Right cardiac atrium (tissue), 5 donors: ENCODE data around the gene SRSF11. TPM values are rescaled to one million over a fixed set of nuclear protein-coding genes. Genes with fewer than 3 reads are reported as not detected.
"Not testable (repeated sequence)": the region's sequence is repeated elsewhere in the genome, so short reads cannot be mapped to it uniquely, and the experiment has no call there.

Source experiments
- ATAC-seq, 2 donors: fragments of 200-7000 bp; cut with Tn5 transposase; one replicate each; pipeline versions ENCODE4 v1.8.0 to v1.9.1; 2020; ENCODE audit warnings: moderate library complexity in 2 of 2, mild to moderate bottlenecking in 1 of 2
- DNase-seq, 3 donors: peaks; one replicate each; pipeline ENCODE4 v3.0.0-alpha.2; 2020
- H3K27ac ChIP-seq: one replicate; pipeline ENCODE4 v1.5.1; 2013; ENCODE audit warnings: mild to moderate bottlenecking, low read length, control low read depth, moderate library complexity
- H3K27me3 ChIP-seq: one replicate; pipeline ENCODE4 v1.6.1; 2013; ENCODE audit not compliant: control insufficient read depth, insufficient read depth
- H3K4me1 ChIP-seq: one replicate; pipeline ENCODE4 v1.6.1; 2013; ENCODE audit warnings: low read length; ENCODE audit not compliant: control insufficient read depth, insufficient read depth
- H3K4me3 ChIP-seq: one replicate; pipeline ENCODE4 v1.5.1; 2013; ENCODE audit warnings: low read length, control low read depth
- H3K9me3 ChIP-seq: one replicate; pipeline ENCODE4 v1.6.1; 2013; ENCODE audit warnings: low read length; ENCODE audit not compliant: control insufficient read depth
- WGBS: extraction: QIAGEN DNeasy Blood & Tissue Kit; methylation state at CpG from one replicate; pipeline ENCODE4 v1.1.7; 2013; 5-methylcytosine and 5-hydroxymethylcytosine counted together
- intact Hi-C, 4 donors: fragments of 100-400 bp; cut with DNase I; formaldehyde crosslinking; loops; one replicate each; pipeline versions ENCODE4 v1.11.0 to v1.14.0; 2022 to 2023
- long read RNA-seq, 4 donors: library from polyadenylated mRNA; unstranded; transcript quantifications; one replicate each; pipeline ENCODE4 v2.0.0, GENCODE V29; 2020 to 2021
- polyA plus RNA-seq: library from polyadenylated mRNA; stranded (reverse); fragments of 200-250 nt; gene quantifications from one replicate; pipeline ENCODE4 v1.2.3, GENCODE V29; 2013
- total RNA-seq, 4 donors: library from RNA; stranded (reverse); fragmentation: NEBNext Ultra II Directional; extraction: Animal tissue kit (Norgen Biotek cat#: 25700); gene quantifications; one replicate each; pipeline ENCODE4 v1.2.1, GENCODE V29; 2021
- donor health status: healthy with polysubstance abuse.
- donor health status: DM: no; HTN: yes; CAD: no.
- donor health status: DM: no; HTN: no; CAD: no.
- donor health status: DM: no; HTN: yes; CAD: no; lungs with severe emphysema.
- donor health status: DM: yes; HTN: yes; CAD: no.

SRSF11 gene
- total RNA-seq (10 to 100 TPM; 61.8 to 81.4 (median 66.7) TPM), polyA plus RNA-seq (56.5 TPM)
- long read RNA-seq, donor 1, transcript SRSF11-203 (13 exons, 2,385 nt): major isoform, 5 of 80 reads
- long read RNA-seq, donor 1, partial matches to known transcripts: 44 of 80 reads
- long read RNA-seq, donor 1, other reads (novel, unspliced or antisense): 27 of 80 reads
- long read RNA-seq, donor 2, partial matches to known transcripts: 10 of 24 reads
- long read RNA-seq, donor 2, other reads (novel, unspliced or antisense): 11 of 24 reads
- long read RNA-seq, donor 3, partial matches to known transcripts: 45 of 85 reads
- long read RNA-seq, donor 3, other reads (novel, unspliced or antisense): 33 of 85 reads
- long read RNA-seq, donor 4, full-length matches to known transcripts: 5 of 33 reads
- long read RNA-seq, donor 4, partial matches to known transcripts: 8 of 33 reads
- long read RNA-seq, donor 4, other reads (novel, unspliced or antisense): 20 of 33 reads

- Histone ChIP-seq H3K27me3 (no peaks in the 10 kb centered on the region), H3K4me1 (peaks cover 3% of the 10 kb centered on the region), H3K27ac (peak within 1 kb of the TSS; percentile 86), H3K4me3 (peak within 1 kb of the TSS; percentile 56), H3K9me3 (no peaks in the 10 kb centered on the region)
- ATAC-seq (peak; percentile 100), DNase-seq (peak; percentile 97 to 99 (median 99))
- whole genome bisulfite sequencing: under 1% methylated on average over 74 of the region's 74 CpGs
- intact Hi-C loops: no loop called here
Measured at GRCh38 chr1:70221238-70222121, at the start of gene SRSF11. TSS of gene SRSF11 (plus strand) at chr1:70221380. CDS start at chr1:70221637, 257 bp downstream.

DNA sequence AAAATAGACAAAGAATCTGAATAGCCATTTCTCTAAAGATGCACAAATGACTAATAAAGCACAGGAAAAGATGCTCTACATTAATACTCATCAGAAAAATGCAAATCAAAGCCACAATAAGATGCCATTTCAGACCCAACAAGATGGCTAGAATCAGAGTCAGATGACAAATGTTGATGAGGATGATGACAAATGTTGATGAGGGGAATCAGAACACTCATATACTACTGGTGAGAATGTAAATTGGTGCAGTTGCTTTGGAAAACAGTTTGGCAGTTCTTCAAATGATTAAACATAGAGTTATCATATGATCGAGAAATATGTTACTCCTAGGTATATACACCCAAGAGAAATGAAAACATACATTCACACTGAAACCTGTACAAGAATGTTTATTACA, 49.7 kb upstream of the SRSF11 start:
- Histone ChIP-seq H3K27me3 (no peaks in the 10 kb centered on the region), H3K4me1 (no peaks in the 10 kb centered on the region), H3K4me3 (no peak overlapping the region), H3K27ac (no peak overlapping the region), H3K9me3 (no peaks in the 10 kb centered on the region)
- 97% methylated on average over 1 of the region's 1 CpG for WGBS
- intact Hi-C loops: no loop called here
- ATAC-seq: no peak
- no peak for DNase-seq

DNA sequence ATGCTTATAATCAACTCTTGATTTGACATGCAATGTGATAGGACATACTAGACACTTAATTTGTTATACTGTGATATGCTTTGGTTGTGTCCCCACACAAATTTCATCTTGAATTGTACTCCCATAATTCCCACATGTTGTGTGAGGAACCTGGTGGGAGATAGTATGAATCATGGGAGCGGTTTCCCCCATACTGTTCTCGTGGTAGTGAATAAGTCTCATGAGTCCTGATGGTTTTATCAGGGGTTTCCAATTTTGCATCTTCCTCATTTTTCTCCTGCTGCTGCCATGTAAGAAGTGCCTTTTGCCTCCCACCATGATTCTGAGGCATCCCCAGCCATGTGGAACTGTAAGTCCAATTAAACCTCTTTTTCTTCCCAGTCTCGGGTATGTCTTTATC, 36.0 kb upstream of the SRSF11 start:
- H3K9me3 ChIP-seq, H3K4me1 ChIP-seq, H3K4me3 ChIP-seq, H3K27me3 ChIP-seq, ATAC-seq, H3K27ac ChIP-seq, DNase-seq, intact Hi-C loops: not testable (repeated sequence)
- 97% methylated on average over 3 of the region's 3 CpGs for WGBS

- WGBS: 97% methylated on average over 2 of the region's 2 CpGs
- H3K27ac ChIP-seq: no peak overlapping the region
Measured at GRCh38 chr1:70188522-70188921, 32.7 kb upstream of the SRSF11 start.

DNA sequence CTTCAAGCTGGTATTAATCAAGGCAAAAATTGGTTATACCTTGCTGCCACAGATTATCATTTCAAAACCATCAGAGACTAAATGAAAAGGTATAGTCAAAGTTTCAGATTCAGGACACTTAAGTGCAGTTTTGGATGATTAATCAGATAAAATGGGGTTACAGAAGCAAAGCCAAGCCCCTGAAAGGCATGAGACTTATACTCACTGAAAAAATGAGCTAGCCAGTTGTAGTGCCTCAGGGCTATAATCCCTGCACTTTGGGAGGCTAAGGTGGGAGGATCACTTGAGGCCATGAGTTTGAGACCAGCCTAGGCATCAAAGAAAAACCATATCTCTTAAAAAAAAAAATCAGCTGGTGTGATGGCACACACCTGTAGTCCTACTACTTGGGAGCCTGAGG, 31.0 kb upstream of the SRSF11 start:
- Histone ChIP-seq H3K27me3 (no peaks in the 10 kb centered on the region), H3K4me3 (no peak overlapping the region), H3K9me3 (no peaks in the 10 kb centered on the region), H3K27ac (no peak overlapping the region), H3K4me1 (no peaks in the 10 kb centered on the region)
- DNase-seq: no peak
- intact Hi-C loops: no loop called here
- ATAC-seq: no peak

More at GRCh38 chr1:70188522-70188921, 32.7 kb upstream of the SRSF11 start:
- Histone ChIP-seq H3K4me1 (no peaks in the 10 kb centered on the region), H3K4me3 (no peak overlapping the region), H3K27me3 (no peaks in the 10 kb centered on the region), H3K9me3 (no peaks in the 10 kb centered on the region)
- intact Hi-C loops: no loop called here
- DNase-seq: no peak
- ATAC-seq: no peak

DNA sequence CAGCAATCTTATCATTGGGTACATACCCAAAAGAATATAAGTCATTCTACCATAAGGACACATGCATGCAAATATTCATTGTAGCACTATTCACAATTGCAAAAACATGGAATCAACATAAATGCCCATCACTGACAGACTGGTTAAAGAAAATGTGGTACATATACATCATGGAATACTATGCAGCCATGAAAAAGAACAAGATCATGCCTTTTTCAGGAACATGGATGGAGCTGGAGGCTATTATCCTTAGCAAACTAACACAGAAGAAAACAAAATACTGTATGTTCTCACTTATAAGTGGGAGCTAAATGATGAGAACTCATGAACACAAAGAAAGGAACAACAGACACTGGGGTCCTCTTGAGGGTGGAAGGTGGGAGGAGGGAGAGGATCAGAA, 28.7 kb upstream of the SRSF11 start:
- H3K4me1 ChIP-seq, H3K27me3 ChIP-seq, H3K27ac ChIP-seq, ATAC-seq, H3K9me3 ChIP-seq, intact Hi-C loops, DNase-seq, H3K4me3 ChIP-seq: not testable (repeated sequence)

GRCh38 chr1:70194601-70195000, 26.6 kb upstream of the SRSF11 start:
- intact Hi-C loops: no loop called here
- Histone ChIP-seq H3K27me3 (no peaks in the 10 kb centered on the region), H3K27ac (no peak overlapping the region), H3K4me1 (no peaks in the 10 kb centered on the region), H3K9me3 (no peaks in the 10 kb centered on the region), H3K4me3 (no peak overlapping the region)
- no peak for DNase-seq
- ATAC-seq: no peak

DNA sequence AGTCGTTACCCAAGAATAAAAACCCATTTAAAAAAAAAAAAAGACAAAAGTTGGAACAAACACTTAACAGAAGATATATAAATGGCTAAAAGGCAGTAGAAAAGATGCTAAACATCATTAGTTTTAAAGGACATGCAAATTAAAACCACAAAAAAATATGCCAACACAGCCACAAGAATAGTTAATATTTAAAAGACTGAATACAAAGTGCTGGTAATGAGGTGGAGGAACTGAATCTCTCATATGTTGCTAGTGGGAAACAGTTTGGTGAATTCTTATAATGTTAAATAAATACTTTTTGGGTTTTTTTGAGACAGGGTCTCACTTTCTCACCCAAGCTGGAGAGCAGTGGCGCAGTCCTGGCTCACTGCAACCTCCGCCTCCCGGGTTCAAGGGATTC, 25.8 kb upstream of the SRSF11 start:
- no peak for DNase-seq
- no peak overlapping the region for H3K4me3 ChIP-seq
- 97% methylated on average over 4 of the region's 4 CpGs for WGBS
- H3K27me3 ChIP-seq: no peaks in the 10 kb centered on the region
- intact Hi-C loops: no loop called here
- H3K9me3 ChIP-seq: no peaks in the 10 kb centered on the region
- H3K4me1 ChIP-seq: no peaks in the 10 kb centered on the region
- H3K27ac ChIP-seq: no peak overlapping the region
- no peak for ATAC-seq

- Histone ChIP-seq H3K9me3 (no peaks in the 10 kb centered on the region), H3K4me1 (no peaks in the 10 kb centered on the region), H3K4me3 (no peak overlapping the region), H3K27ac (no peak overlapping the region), H3K27me3 (no peaks in the 10 kb centered on the region)
- ATAC-seq (no peak), DNase-seq (no peak)
- intact Hi-C loops: no loop called here
- WGBS: 91% methylated on average over 3 of the region's 3 CpGs
Measured at GRCh38 chr1:70196333-70196732, 24.8 kb upstream of the SRSF11 start.

DNA sequence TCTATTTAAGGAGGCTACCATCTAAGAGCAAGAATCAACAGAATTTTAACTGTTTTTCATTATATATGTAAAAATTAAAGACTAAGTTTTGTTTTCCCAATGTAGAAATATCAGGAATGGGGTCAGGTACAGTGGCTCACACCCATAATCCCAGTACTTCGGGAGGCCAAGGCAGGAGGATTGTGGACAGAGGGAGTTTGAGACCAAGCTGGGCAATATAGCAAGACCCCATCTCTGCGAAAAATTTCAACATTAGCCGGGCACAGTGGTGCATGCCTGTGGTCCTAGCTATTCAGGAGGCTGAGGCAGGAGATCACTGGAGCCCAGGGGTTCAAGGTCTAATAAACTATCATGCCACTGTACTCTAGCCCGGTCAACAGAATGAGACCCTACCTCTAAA, 21.1 kb upstream of the SRSF11 start:
- 97% methylated on average over 4 of the region's 4 CpGs for WGBS
- no peak for ATAC-seq
- H3K27ac ChIP-seq: no peak overlapping the region
- DNase-seq: no peak
- intact Hi-C loops: no loop called here
- H3K27me3 ChIP-seq: no peaks in the 10 kb centered on the region
- H3K9me3 ChIP-seq: no peaks in the 10 kb centered on the region
- H3K4me3 ChIP-seq: no peak overlapping the region
- H3K4me1 ChIP-seq: no peaks in the 10 kb centered on the region

DNA sequence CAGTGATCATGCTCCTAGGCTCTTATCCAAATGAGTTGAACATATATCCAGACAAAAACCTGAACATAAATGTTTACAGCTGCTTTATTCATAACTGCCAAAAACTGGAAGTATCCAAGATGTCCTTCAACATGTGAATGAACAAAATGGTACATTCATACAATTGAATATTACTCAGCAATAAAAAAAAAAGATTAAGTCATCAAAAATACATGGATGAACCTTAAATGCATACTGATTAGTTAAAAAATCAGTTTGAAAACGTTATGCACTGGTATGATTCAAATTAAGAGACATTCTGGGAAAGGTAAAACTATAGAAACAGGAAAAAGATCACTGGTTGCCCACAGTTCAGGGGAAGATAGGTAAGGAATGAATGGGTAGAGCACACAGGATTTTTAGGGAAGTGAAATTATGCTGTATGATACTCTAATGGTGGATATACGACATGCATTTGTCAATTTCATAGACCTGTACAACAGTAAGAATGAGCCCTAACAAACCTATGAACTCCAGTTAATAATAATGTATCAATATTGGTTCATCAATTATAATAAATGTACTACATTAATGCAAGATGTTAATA, 18.9 kb upstream of the SRSF11 start:
- intact Hi-C loops: no loop called here
- no peaks in the 10 kb centered on the region for H3K27me3 ChIP-seq
- DNase-seq (no peak), ATAC-seq (no peak)
- no peaks in the 10 kb centered on the region for H3K4me1 ChIP-seq
- H3K4me3 ChIP-seq: no peak overlapping the region
- no peak overlapping the region for H3K27ac ChIP-seq
- H3K9me3 ChIP-seq: no peaks in the 10 kb centered on the region
- WGBS: 57% methylated on average over 2 of the region's 2 CpGs
